Activated CD8-positive, alpha-beta T cell treated with anti-CD3 and anti-CD28 coated beads, Interleukin-2, amount 10 ng/mL, durations not matched to agents 7 days and 5 days (primary cell): Measurements from ENCODE around the gene TNS1. TPM values are rescaled to one million over a fixed set of nuclear protein-coding genes. Genes with fewer than 3 reads are reported as not detected.

Experiments used
- ATAC-seq: fragments of 150-1000 bp; cut with Tn5 transposase; one replicate; pipeline ENCODE4 v1.10.0; 2021; ENCODE audit warnings: moderate library complexity
- CTCF ChIA-PET: fragments of 350-600 bp; sonication (Branson Sonifier 250); formaldehyde crosslinking; loops from one replicate; lab custom pipeline; 2021; ENCODE audit warnings: antibody characterized with exemption; lab: Charles Lee
- POLR2A ChIA-PET: fragments of 350-600 bp; sonication (Branson Sonifier 250); formaldehyde crosslinking; loops from one replicate; lab custom pipeline; 2021; ENCODE audit warnings: antibody characterized with exemption; lab: Charles Lee
- DNase-seq: peaks from one replicate; pipeline ENCODE4 v3.0.0-alpha.2; 2020
- H3K27ac Mint-ChIP-seq: one replicate; pipeline ENCODE4 v1.8.0; 2021; ENCODE audit warnings: mild to moderate bottlenecking, mixed read lengths
- H3K27me3 Mint-ChIP-seq: one replicate; pipeline ENCODE4 v1.8.0; 2021; ENCODE audit warnings: low read depth, mixed read lengths
- H3K36me3 Mint-ChIP-seq: one replicate; pipeline ENCODE4 v1.8.0; 2021; ENCODE audit warnings: low read depth, mixed read lengths
- H3K4me1 Mint-ChIP-seq: one replicate; pipeline ENCODE4 v1.8.0; 2021; ENCODE audit warnings: low read depth, mixed read lengths
- H3K4me3 Mint-ChIP-seq: one replicate; pipeline ENCODE4 v1.8.0; 2021; ENCODE audit warnings: mild to moderate bottlenecking, mixed read lengths
- H3K9me3 Mint-ChIP-seq: one replicate; pipeline ENCODE4 v1.8.0; 2022; ENCODE audit warnings: mixed read lengths; ENCODE audit not compliant: insufficient read depth
- total RNA-seq, 2 experiments: library from RNA; stranded (reverse); gene quantifications; one replicate each; pipeline ENCODE4 v1.2.3, GENCODE V29; 2021

TNS1 gene
- total RNA-seq, 2 experiments from 2014 or later: 28.9 to 29.8 TPM

DNA sequence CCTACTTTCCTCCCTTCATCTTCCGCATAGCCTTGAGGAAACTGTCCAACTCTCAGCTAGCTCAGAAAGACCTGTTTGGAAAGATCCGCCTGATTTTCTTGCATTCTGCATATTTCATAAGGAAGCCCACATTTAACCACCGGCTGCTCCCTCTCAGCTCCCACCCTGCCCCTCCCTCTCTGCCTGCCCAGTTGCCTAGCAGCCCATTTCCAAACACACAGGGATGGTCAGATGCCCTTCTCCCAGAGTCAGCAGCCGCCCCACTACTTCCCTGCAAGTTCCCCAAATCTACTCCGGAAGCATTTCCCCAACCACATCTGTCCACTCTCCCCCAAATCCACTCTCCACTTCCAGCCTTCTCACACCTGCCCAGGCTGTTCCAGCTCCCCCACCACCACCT is 96.0 kb downstream of the TNS1 start:
- no peak overlapping the region for H3K4me3 Mint-ChIP-seq
- CTCF ChIA-PET: no interaction called here

DNA sequence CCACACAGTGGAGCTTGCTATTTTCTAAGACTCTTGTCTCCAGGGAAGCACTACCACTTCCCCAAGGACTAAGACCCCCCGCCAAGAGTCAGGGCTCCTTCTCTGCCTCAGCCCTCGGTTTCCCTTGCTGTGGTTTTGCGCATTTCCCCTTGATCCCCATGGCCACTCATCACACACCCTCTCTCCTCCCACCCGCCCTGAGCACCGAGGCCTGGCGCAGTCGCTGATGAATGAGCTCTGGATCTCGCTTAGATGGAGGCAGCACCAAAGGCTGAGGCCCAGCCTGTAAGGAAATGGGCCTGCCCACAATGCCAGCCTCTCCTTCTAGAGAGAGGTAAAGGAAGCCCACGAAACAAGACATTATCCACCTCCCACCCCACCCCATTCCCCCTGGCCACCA is 96.9 kb downstream of the TNS1 start:
- ChIA-PET POLR2A (no interaction called here), CTCF (no interaction called here)
- DNase-seq: no peak
- peaks cover 31% of the 10 kb centered on the region for H3K4me1 Mint-ChIP-seq
- peaks cover 26% of the 10 kb centered on the region for H3K27me3 Mint-ChIP-seq
- H3K36me3 Mint-ChIP-seq: peaks cover 5% of the 10 kb centered on the region
- no peak overlapping the region for H3K4me3 Mint-ChIP-seq
- H3K27ac Mint-ChIP-seq: peak overlapping the region; percentile 47
- H3K9me3 Mint-ChIP-seq: no peaks in the 10 kb centered on the region
- peak; percentile 29 for ATAC-seq

More for the DNA sequence above, 96.0 kb downstream of the TNS1 start:
- peaks cover 26% of the 10 kb centered on the region for H3K27me3 Mint-ChIP-seq
- peaks cover 5% of the 10 kb centered on the region for H3K36me3 Mint-ChIP-seq
- ATAC-seq (no peak), DNase-seq (no peak)
- POLR2A ChIA-PET: no interaction called here
- no peak overlapping the region for H3K27ac Mint-ChIP-seq
- peaks cover 31% of the 10 kb centered on the region for H3K4me1 Mint-ChIP-seq
- no peaks in the 10 kb centered on the region for H3K9me3 Mint-ChIP-seq

DNA sequence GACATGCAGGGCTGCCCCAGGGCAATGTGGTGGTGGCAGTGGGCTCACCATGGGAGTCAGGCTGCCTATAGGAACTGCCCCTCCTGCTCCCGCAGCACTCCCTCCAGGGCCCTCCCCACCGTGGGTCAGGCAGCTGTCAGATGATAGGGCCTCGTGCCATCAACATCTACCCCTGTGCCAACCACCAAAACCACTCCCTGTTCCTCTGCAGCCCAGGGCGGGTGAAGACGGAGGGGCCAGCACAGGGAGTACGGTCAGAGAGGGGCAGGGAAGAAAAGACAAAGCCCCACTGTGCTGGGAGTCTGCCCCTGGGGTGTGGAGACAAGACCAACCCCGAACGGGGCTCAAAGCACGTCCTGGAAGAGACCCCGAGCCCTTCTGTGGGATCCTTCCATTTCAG is 97.4 kb downstream of the TNS1 start:
- ChIA-PET POLR2A (no interaction called here), CTCF (no interaction called here)
- ATAC-seq (peak; percentile 50), DNase-seq (no peak)
- Mint-ChIP-seq H3K27me3 (peaks cover 26% of the 10 kb centered on the region), H3K9me3 (no peaks in the 10 kb centered on the region), H3K27ac (no peak overlapping the region), H3K36me3 (peaks cover 5% of the 10 kb centered on the region), H3K4me3 (no peak overlapping the region), H3K4me1 (peaks cover 31% of the 10 kb centered on the region)

DNA sequence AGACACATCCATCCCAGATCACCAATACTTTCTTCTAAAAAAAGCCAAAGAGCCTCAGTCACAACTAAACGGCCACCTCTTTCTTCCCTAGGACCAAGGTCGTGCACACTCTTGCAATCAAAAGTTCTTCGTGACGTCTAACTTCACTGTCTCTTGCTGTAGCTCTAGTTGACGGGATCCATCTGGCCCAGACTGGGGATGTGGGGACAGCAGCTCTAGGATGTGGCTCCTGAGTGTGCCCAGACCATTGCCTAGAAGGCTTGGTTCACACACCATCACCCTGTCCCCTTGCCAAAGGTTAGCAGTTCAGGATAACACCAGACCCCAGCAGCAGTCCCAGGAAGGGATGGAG is 98.2 kb downstream of the TNS1 start:
- Mint-ChIP-seq H3K9me3 (no peaks in the 10 kb centered on the region), H3K27me3 (peaks cover 26% of the 10 kb centered on the region), H3K36me3 (peaks cover 5% of the 10 kb centered on the region), H3K27ac (no peak overlapping the region), H3K4me1 (peaks cover 31% of the 10 kb centered on the region), H3K4me3 (no peak overlapping the region)
- DNase-seq (no peak), ATAC-seq (no peak)
- ChIA-PET POLR2A (no interaction called here), CTCF (no interaction called here)

DNA sequence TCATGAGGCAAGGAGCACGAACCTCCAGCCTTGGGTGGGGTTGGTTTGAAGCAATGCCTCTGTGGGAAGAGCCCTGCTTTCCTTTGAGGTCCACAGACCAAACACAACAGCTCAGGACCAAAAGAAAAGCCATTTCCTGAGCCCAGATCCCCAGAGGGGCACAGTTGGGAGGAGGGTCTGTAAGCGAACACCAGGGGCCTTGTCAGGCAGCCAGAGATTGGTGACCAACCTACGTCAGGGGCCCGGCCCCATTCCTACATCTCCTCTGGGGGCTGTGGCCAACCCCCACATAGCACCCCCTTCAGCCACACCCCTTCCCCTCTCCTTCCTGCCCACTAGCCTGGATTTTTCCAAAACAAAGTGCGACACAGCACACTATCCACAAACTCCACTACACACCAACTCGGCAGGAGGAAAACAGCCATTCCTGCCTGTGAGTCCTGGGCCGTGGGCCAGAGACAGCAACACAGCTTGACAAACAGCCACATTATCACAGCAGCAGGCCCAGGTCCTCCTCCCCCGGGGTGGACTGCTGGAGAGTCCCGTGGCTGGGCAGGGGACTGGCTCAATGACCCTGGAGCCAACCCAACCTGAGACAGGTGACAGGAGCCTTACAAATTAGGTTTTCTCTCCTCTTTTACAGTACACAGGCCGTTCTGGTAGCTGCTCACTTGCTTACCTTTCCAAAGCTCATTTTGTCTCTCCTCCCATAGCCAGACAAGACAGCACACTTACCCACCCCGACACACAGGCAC is 98.8 kb downstream of the TNS1 start:
- ATAC-seq (no peak), DNase-seq (no peak)
- no peak overlapping the region for H3K4me3 Mint-ChIP-seq
- ChIA-PET POLR2A (no interaction called here), CTCF (interaction anchor here (1.2 kb wide), 1 partner anchor 18 kb away, joined by 3 read pairs; no protein-coding TSS in a partner anchor)
- no peaks in the 10 kb centered on the region for H3K9me3 Mint-ChIP-seq
- peaks cover 31% of the 10 kb centered on the region for H3K4me1 Mint-ChIP-seq
- peaks cover 5% of the 10 kb centered on the region for H3K36me3 Mint-ChIP-seq
- peaks cover 26% of the 10 kb centered on the region for H3K27me3 Mint-ChIP-seq
- no peak overlapping the region for H3K27ac Mint-ChIP-seq

DNA sequence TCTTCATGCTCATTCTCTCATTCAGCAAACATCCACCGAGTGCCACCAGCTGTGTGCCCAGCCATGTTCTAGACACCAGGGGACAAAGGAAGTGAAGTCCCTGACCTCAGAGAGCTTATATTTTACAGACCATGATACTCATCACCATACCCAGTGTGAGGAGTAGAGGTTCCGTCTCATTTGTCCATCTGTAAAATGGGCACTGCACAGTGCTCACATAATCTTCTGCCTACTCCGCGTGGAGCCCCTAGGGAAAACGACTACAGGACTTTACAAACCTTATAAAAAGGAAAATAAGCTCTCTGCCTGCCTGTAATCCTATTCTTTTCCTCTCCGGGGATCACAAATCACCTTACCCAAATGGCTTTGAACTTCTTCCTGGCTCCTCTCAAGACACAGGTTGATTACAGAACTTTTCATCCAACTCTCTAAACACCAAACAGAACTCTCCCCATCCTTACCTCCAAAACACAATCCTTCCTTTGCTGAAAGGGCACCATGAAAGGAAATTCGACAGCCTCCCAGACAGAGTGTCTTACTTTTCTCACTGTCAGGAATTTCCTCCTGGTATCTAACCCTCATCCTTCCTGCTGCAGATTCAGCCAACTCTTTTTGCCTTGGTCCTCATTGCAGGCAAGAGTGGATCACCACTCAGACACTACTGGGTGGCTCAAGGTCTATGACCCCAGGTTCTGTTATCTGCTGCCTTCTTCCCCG is 99.5 kb downstream of the TNS1 start:
- Mint-ChIP-seq H3K9me3 (no peaks in the 10 kb centered on the region), H3K27me3 (peaks cover 26% of the 10 kb centered on the region), H3K36me3 (peaks cover 5% of the 10 kb centered on the region), H3K4me1 (peaks cover 31% of the 10 kb centered on the region), H3K4me3 (no peak overlapping the region), H3K27ac (no peak overlapping the region)
- no peak for DNase-seq
- CTCF ChIA-PET: interaction anchor here (1.2 to 1.4 kb wide), 2 partner anchors 17 to 118 kb away, joined by 3 to 4 read pairs; no protein-coding TSS in a partner anchor
- no peak for ATAC-seq
- POLR2A ChIA-PET: no interaction called here

DNA sequence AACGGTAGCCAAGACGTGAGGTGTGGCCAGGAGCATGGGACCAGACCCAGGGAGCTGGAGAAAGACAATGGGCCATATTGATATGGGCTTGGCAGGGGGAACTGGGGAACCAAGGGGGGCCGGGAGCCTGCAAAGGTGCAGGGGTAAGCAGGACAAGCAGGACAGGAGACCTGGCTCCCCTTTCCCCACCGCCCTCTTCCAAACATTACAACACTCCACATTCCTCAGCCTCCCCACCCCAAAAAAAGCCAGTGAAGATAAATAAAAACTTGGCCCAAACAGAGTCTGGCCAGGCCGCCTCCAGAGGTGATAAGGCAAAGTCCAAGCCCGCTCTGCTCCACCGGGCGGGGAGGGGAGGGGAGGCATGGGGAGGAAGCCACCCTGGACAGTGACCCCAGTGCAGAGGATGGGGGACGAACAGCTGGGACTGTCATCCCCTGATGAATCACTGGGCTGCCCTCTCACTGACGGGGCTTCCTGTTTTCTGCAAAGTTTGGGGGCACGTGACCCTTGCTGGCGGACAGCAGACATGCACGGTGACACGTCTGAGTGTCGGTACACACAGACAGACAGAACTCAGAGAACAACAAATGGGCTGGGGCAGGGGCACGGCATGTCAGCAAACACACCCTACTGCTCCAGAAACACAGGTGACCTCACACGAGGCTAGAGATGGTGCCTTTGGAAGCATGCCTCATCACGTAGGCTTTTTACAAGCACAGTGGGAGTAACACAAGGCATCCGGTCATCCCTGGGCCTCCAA is 100.2 kb downstream of the TNS1 start:
- no peak overlapping the region for H3K4me3 Mint-ChIP-seq
- CTCF ChIA-PET: interaction anchor here (1.2 to 1.4 kb wide), 2 partner anchors 16 to 117 kb away, joined by 3 to 4 read pairs; no protein-coding TSS in a partner anchor
- POLR2A ChIA-PET: no interaction called here
- peaks cover 22% of the 10 kb centered on the region for H3K27me3 Mint-ChIP-seq
- DNase-seq (peak; percentile 37), ATAC-seq (no peak)
- peak overlapping the region; percentile 33 for H3K27ac Mint-ChIP-seq
- H3K36me3 Mint-ChIP-seq: peaks cover 5% of the 10 kb centered on the region
- peaks cover 31% of the 10 kb centered on the region for H3K4me1 Mint-ChIP-seq
- H3K9me3 Mint-ChIP-seq: no peaks in the 10 kb centered on the region

DNA sequence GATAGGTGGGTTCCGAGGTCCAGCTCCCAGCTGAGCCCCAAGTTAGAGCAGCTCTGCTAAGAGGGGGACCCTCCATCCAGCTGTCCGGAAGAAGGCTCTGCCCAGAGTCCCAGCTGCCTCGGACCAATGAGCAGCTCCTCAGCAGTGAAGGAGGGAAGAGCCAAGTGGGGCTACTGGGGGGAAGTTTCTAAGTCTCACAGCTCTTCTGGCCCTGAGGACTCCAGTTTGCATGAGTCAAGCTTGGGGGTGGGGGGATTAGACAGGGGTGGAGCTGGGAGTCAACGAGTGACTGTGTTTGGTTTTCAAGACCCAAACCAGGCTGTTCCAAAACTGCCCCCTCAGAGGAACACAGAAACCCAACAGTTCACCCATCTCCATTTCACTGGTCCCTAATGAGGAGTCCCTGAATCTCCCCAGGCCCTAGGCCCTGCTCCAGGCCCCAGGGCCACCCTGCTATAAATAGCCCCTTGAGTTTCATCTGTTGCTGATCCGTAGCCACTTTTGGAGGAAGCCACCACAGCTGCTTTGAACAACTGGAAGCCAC is 100.9 kb downstream of the TNS1 start:
- ChIA-PET POLR2A (no interaction called here), CTCF (interaction anchor here (1.4 to 1.5 kb wide), 2 partner anchors 15 to 117 kb away, joined by 3 to 4 read pairs; no protein-coding TSS in a partner anchor)
- no peak for DNase-seq
- H3K4me3 Mint-ChIP-seq: no peak overlapping the region
- no peaks in the 10 kb centered on the region for H3K9me3 Mint-ChIP-seq
- H3K4me1 Mint-ChIP-seq: peaks cover 31% of the 10 kb centered on the region
- ATAC-seq: no peak
- H3K27me3 Mint-ChIP-seq: peaks cover 21% of the 10 kb centered on the region
- peaks cover 5% of the 10 kb centered on the region for H3K36me3 Mint-ChIP-seq
- peak overlapping the region; percentile 33 for H3K27ac Mint-ChIP-seq

DNA sequence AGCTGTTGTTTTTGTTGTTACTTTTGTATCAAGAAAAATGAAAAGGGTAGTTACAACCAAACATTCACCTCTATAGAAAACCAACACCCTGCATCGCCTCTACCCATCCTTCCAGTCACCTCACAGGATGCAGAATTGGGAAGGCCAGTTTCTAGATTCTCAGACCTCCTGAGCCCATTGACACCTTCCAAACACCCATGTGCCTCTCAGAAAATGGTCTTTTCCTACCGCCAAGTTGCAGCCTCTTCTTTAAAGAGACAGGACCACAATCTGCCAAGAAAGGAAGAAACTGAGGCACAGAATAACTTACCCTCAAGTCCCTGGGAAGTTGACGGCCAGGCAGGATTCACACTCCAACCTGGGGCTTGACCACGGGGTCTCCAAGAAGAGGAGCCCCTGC is 101.4 kb downstream of the TNS1 start:
- no peak overlapping the region for H3K27ac Mint-ChIP-seq
- H3K36me3 Mint-ChIP-seq: peaks cover 5% of the 10 kb centered on the region
- no peak overlapping the region for H3K4me3 Mint-ChIP-seq
- ATAC-seq: no peak
- peaks cover 30% of the 10 kb centered on the region for H3K4me1 Mint-ChIP-seq
- ChIA-PET CTCF (interaction anchor here (1.5 kb wide), 1 partner anchor 15 kb away, joined by 3 read pairs; no protein-coding TSS in a partner anchor), POLR2A (no interaction called here)
- DNase-seq: no peak
- H3K27me3 Mint-ChIP-seq: peaks cover 16% of the 10 kb centered on the region
- H3K9me3 Mint-ChIP-seq: no peaks in the 10 kb centered on the region

DNA sequence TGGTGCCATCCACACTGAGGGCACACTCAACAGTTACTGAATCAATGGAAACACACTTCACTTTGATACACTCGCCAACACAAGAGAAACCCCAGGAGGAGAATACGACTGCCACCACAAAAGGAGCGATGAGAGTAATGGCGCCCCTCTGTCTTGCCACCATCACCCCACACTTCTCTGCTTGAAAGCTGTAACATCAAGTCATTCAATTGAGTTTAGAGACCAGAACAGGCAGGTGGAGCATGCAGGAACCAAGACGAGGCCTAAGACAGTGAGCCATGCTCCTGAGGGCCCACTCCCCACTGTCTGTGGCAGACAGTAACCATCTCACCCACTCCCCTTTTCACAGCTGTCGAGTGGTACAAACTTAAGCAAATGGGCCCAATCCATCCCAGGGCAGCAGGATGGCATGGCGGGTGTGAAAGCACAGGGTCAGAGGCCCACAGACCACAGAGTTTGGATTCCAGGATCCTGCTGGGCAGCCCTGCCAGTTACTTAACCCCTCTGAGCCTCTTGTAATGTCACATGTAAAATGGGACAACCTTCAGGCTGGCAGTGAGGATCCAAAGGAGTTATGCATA is 101.9 kb downstream of the TNS1 start:
- H3K27ac Mint-ChIP-seq: no peak overlapping the region
- H3K27me3 Mint-ChIP-seq: peaks cover 13% of the 10 kb centered on the region
- ChIA-PET POLR2A (no interaction called here), CTCF (interaction anchor here (1.5 kb wide), 1 partner anchor 14 kb away, joined by 3 read pairs; no protein-coding TSS in a partner anchor)
- DNase-seq: no peak
- H3K36me3 Mint-ChIP-seq: peaks cover 5% of the 10 kb centered on the region
- H3K4me3 Mint-ChIP-seq: no peak overlapping the region
- no peaks in the 10 kb centered on the region for H3K9me3 Mint-ChIP-seq
- ATAC-seq: no peak
- H3K4me1 Mint-ChIP-seq: peaks cover 25% of the 10 kb centered on the region
